ENCODE results near the gene STK38L. TPM values are rescaled to one million over a fixed set of nuclear protein-coding genes. Genes with fewer than 3 reads are reported as not detected.

STK38L gene
- total and polyA plus RNA-seq, 9 of the 15 experiments (the other 6 are each of a cell fraction or from before 2014, with no cell fraction given): 2.6 to 10.7 (median 6.9) TPM

GRCh38 chr12:27213830-27214787 is 30.0 kb upstream of the STK38L start:
- TF ChIP-seq ZNF707 (CRISPR knock-in tag; conservative IDR thresholded peaks at IDR 0.05) (no peak), STAG1 (CRISPR knock-in tag; IDR thresholded peaks at IDR 0.05; ENCODE audit: borderline replicate concordance) (no peak), ZNF551 (CRISPR knock-in tag; IDR thresholded peaks at IDR 0.05) (no peak), MAX (CRISPR knock-in tag; IDR thresholded peaks at IDR 0.05) (no peak), MTA1 (IDR thresholded peaks at IDR 0.05; ENCODE audit: borderline replicate concordance) (no peak)
- POLR2A ChIA-PET: no interaction called here
- Histone ChIP-seq H3K36me3 (ENCODE audit: control insufficient read depth, insufficient read depth, low read length) (no peaks in the 10 kb centered on the region), H3K9ac (ENCODE audit: insufficient read depth in 1 of 2, low read depth in 2 of 2, low read length in 2 of 2) (no peak overlapping the region), H3K9me3 (replicated peaks; ENCODE audit: control insufficient read depth, insufficient read depth, low read depth, low read length) (no peaks in the 10 kb centered on the region), H3K27ac (ENCODE audit: extremely low read depth, low read depth, low read length) (no peak overlapping the region), H2AFZ (ENCODE audit: low read depth, low read length) (no peak overlapping the region), H4K20me1 (replicated peaks; ENCODE audit: control insufficient read depth, insufficient read depth, low read length) (no peaks in the 10 kb centered on the region), H3K9me1 (ENCODE audit: control insufficient read depth, insufficient read depth, low read length) (no peaks in the 10 kb centered on the region), H3K4me1 (replicated peaks in 1 of 2; ENCODE audit: control insufficient read depth in 2 of 2, insufficient read depth in 2 of 2, low read length in 2 of 2) (no peaks in the 10 kb centered on the region), H3K4me2 (ENCODE audit: insufficient read depth, low read length) (no peak overlapping the region), H3K79me2 (ENCODE audit: control insufficient read depth, insufficient read depth, low read length) (no peaks in the 10 kb centered on the region), H3K27me3 (ENCODE audit: control insufficient read depth in 2 of 2, insufficient read depth in 2 of 2, low read length in 2 of 2) (peaks cover 4 to 5% of the 10 kb centered on the region in 2 experiments; a peak in 2 of 5 replicates), H3K4me3 (no peak overlapping the region)
- BruUV-seq (replicated peaks): no TSS peak
- CTCF ChIA-PET (ENCODE audit: low intra/inter-chr PET ratio): no interaction called here
- in situ Hi-C loops (cut with MboI): no loop called here
- ATAC-seq (no peak; the same call in 2 of the 3 replicates), FAIRE-seq (no peak), DNase-seq (ENCODE audit: extremely low read depth in 1 of 4, low spot score in 3 of 4) (no peak)
- intact Hi-C loops (cut with micrococcal nuclease): loop anchor here (5.0 kb wide), 1 partner anchor 63 kb away; no protein-coding TSS in a partner anchor
- 5% methylated on average over 9 of the region's 9 CpGs for WGBS (ENCODE audit: insufficient coverage, low coverage, missing lambda C conversion rate)

Data from K562 (cell line).